Measurements from ENCODE around the gene ESPNL. TPM values are rescaled to one million over a fixed set of nuclear protein-coding genes. Genes with fewer than 3 reads are reported as not detected.

Gene ESPNL
- total RNA-seq, 1 donor from 2014 or later = 1.6 TPM

- Histone ChIP-seq H3K4me1 (ENCODE audit: control insufficient read depth in 3 of 3, insufficient read depth in 3 of 3, low read length in 3 of 3) (peaks cover 49 to 71% (median 69%) of the 10 kb centered on the region in 3 donors), H3K27me3 (ENCODE audit: control insufficient read depth in 3 of 3, insufficient read depth in 3 of 3, low read length in 3 of 3) (no peaks in the 10 kb centered on the region), H3K4me3 (ENCODE audit: low read length in 3 of 3) (peak overlapping the region in 2 of 3 donors; percentile 29 to 41), H3K36me3 (ENCODE audit: control insufficient read depth in 3 of 3, insufficient read depth in 3 of 3, low read length in 3 of 3) (peaks cover 8 to 17% (median 15%) of the 10 kb centered on the region in 3 donors), H3K27ac (ENCODE audit: low read depth, low read length) (peak overlapping the region; percentile 94), H3K9ac (ENCODE audit: low read depth in 1 of 3, low read length in 3 of 3) (peak overlapping the region; percentile 70 to 98 (median 83)), H3K9me3 (ENCODE audit: control insufficient read depth in 3 of 3, low read length in 3 of 3) (no peaks in the 10 kb centered on the region)
These were observed 36.8 kb downstream of the ESPNL start for GRCh38 chr2:238136820-238137537.

- H3K9ac ChIP-seq (ENCODE audit: low read depth in 1 of 3, low read length in 3 of 3) = peak overlapping the region; percentile 83 to 98 (median 91)
- H3K4me3 ChIP-seq (ENCODE audit: low read length in 3 of 3) = peak overlapping the region in 2 of 3 donors; percentile 76 to 87
These were observed 37.7 kb downstream of the ESPNL start for GRCh38 chr2:238137885-238138284.

GRCh38 chr2:238138331-238139195 lies 38.4 kb downstream of the ESPNL start, which contains the start of gene KLHL30:
TSS of gene KLHL30 (plus strand) at chr2:238138668. CDS start at chr2:238140755, 2,087 bp downstream.
- H3K27ac ChIP-seq (ENCODE audit: low read depth, low read length) = peak within 1 kb of the TSS; percentile 94
- no peaks in the 10 kb centered on the region for H3K9me3 ChIP-seq (ENCODE audit: control insufficient read depth in 3 of 3, low read length in 3 of 3)
- H3K4me3 ChIP-seq (ENCODE audit: low read length in 3 of 3) = peak within 1 kb of the TSS; percentile 65 to 87 (median 76)
- H3K27me3 ChIP-seq (ENCODE audit: control insufficient read depth in 3 of 3, insufficient read depth in 3 of 3, low read length in 3 of 3) = no peaks in the 10 kb centered on the region
- H3K4me1 ChIP-seq (ENCODE audit: control insufficient read depth in 3 of 3, insufficient read depth in 3 of 3, low read length in 3 of 3) = peaks cover 65 to 87% (median 85%) of the 10 kb centered on the region in 3 donors
- peaks cover 8 to 19% (median 17%) of the 10 kb centered on the region in 3 donors for H3K36me3 ChIP-seq (ENCODE audit: control insufficient read depth in 3 of 3, insufficient read depth in 3 of 3, low read length in 3 of 3)
- peak within 1 kb of the TSS; percentile 83 to 98 (median 91) for H3K9ac ChIP-seq (ENCODE audit: low read depth in 1 of 3, low read length in 3 of 3)

More at GRCh38 chr2:238137885-238138284, 37.7 kb downstream of the ESPNL start:
- Histone ChIP-seq H3K27me3 (ENCODE audit: control insufficient read depth in 3 of 3, insufficient read depth in 3 of 3, low read length in 3 of 3) (no peaks in the 10 kb centered on the region), H3K4me1 (ENCODE audit: control insufficient read depth in 3 of 3, insufficient read depth in 3 of 3, low read length in 3 of 3) (peaks cover 58 to 80% (median 79%) of the 10 kb centered on the region in 3 donors), H3K36me3 (ENCODE audit: control insufficient read depth in 3 of 3, insufficient read depth in 3 of 3, low read length in 3 of 3) (peaks cover 8 to 19% (median 17%) of the 10 kb centered on the region in 3 donors), H3K27ac (ENCODE audit: low read depth, low read length) (peak overlapping the region; percentile 94), H3K9me3 (ENCODE audit: control insufficient read depth in 3 of 3, low read length in 3 of 3) (no peaks in the 10 kb centered on the region)

GRCh38 chr2:238139196-238140039 lies 39.3 kb downstream of the ESPNL start:
- Histone ChIP-seq H3K36me3 (ENCODE audit: control insufficient read depth in 3 of 3, insufficient read depth in 3 of 3, low read length in 3 of 3) (peaks cover 8 to 19% (median 17%) of the 10 kb centered on the region in 3 donors), H3K27ac (ENCODE audit: low read depth, low read length) (peak overlapping the region; percentile 94), H3K9ac (ENCODE audit: low read depth in 1 of 3, low read length in 3 of 3) (peak overlapping the region; percentile 83 to 98 (median 91)), H3K27me3 (ENCODE audit: control insufficient read depth in 3 of 3, insufficient read depth in 3 of 3, low read length in 3 of 3) (no peaks in the 10 kb centered on the region), H3K9me3 (ENCODE audit: control insufficient read depth in 3 of 3, low read length in 3 of 3) (no peaks in the 10 kb centered on the region), H3K4me1 (ENCODE audit: control insufficient read depth in 3 of 3, insufficient read depth in 3 of 3, low read length in 3 of 3) (peaks cover 68 to 94% (median 86%) of the 10 kb centered on the region in 3 donors), H3K4me3 (ENCODE audit: low read length in 3 of 3) (peak overlapping the region; percentile 65 to 87 (median 76))

DNA sequence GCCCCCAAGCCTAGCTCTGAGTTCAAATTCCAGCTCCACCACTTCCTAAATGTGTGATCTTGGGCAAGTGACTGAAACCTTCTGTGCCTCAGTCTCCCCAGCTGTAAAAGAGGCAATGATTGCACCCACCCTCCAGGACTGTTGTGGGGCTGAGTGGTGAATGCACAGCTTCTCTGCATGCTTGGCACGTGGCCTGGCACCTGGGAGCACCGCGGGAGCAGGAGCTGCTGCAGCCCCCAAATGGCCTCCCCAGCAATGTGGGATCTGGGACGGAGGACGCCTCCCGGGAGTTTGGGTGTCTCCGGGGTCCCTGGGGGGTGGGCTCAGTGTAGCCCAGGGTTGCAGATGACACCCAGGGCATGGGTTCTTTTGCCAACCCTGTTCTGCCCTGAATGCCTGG lies 39.9 kb downstream of the ESPNL start:
- H3K9me3 ChIP-seq (ENCODE audit: control insufficient read depth in 3 of 3, low read length in 3 of 3) = no peaks in the 10 kb centered on the region
- H3K4me3 ChIP-seq (ENCODE audit: low read length in 3 of 3) = peak overlapping the region; percentile 65 to 87 (median 76)
- H3K9ac ChIP-seq (ENCODE audit: low read depth in 1 of 3, low read length in 3 of 3) = peak overlapping the region in 2 of 3 donors; percentile 83 to 98
- no peaks in the 10 kb centered on the region for H3K27me3 ChIP-seq (ENCODE audit: control insufficient read depth in 3 of 3, insufficient read depth in 3 of 3, low read length in 3 of 3)
- H3K4me1 ChIP-seq (ENCODE audit: control insufficient read depth in 3 of 3, insufficient read depth in 3 of 3, low read length in 3 of 3) = peaks cover 68 to 98% (median 84%) of the 10 kb centered on the region in 3 donors
- H3K27ac ChIP-seq (ENCODE audit: low read depth, low read length) = peak overlapping the region; percentile 94
- H3K36me3 ChIP-seq (ENCODE audit: control insufficient read depth in 3 of 3, insufficient read depth in 3 of 3, low read length in 3 of 3) = peaks cover 8 to 19% (median 17%) of the 10 kb centered on the region in 3 donors

GRCh38 chr2:238140721-238141540 lies 40.8 kb downstream of the ESPNL start:
- Histone ChIP-seq H3K27ac (ENCODE audit: low read depth, low read length) (no peak overlapping the region), H3K4me1 (ENCODE audit: control insufficient read depth in 3 of 3, insufficient read depth in 3 of 3, low read length in 3 of 3) (peaks cover 64 to 98% (median 75%) of the 10 kb centered on the region in 3 donors)

DNA sequence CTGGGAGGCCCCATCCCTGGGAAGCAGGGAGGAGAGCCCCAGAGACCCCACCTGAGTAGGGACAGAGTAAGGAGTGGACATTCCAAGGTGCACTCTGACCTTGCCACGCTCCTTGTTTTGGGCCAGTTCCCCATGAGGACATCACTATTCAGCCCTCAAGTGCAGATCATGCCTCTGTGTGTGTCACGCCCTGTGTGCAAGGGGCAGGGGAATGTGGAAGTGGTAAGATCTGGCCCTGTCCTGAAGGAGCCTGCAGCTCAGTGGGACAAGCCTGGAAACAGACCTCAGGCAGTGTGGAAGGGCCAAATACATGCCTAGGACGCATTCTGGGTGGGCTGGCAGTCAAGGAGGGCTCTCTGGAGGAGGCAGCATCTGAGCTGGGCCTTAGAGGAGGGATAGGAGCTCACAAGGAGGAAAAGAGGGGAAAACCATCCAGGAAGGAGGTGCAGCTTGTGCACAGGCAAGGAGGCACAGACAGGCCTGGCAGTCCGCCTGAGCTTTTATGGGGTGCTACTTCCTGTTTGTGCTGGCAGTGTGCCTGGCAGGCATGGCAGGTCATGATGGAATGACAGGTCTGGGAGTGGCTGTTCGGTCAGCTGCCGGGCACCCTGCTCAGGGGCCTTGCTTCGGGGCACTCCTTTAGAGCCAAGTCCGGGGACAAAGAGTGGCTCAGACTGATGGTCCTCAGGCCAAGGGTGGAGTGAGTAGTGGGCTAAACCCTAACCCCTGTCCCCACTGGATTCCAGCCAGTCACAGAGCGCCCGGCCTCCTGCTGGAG lies 41.6 kb downstream of the ESPNL start:
- H3K9ac ChIP-seq (ENCODE audit: low read depth in 1 of 3, low read length in 3 of 3) = peak overlapping the region; percentile 70 to 87 (median 73)
- no peaks in the 10 kb centered on the region for H3K9me3 ChIP-seq (ENCODE audit: control insufficient read depth in 3 of 3, low read length in 3 of 3)
- peak overlapping the region; percentile 86 for H3K27ac ChIP-seq (ENCODE audit: low read depth, low read length)
- H3K4me1 ChIP-seq (ENCODE audit: control insufficient read depth in 3 of 3, insufficient read depth in 3 of 3, low read length in 3 of 3) = peaks cover 60 to 91% (median 69%) of the 10 kb centered on the region in 3 donors
- H3K27me3 ChIP-seq (ENCODE audit: control insufficient read depth in 3 of 3, insufficient read depth in 3 of 3, low read length in 3 of 3) = no peaks in the 10 kb centered on the region
- H3K4me3 ChIP-seq (ENCODE audit: low read length in 3 of 3) = peak overlapping the region; percentile 55 to 76 (median 72)
- H3K36me3 ChIP-seq (ENCODE audit: control insufficient read depth in 3 of 3, insufficient read depth in 3 of 3, low read length in 3 of 3) = peaks cover 8 to 23% (median 17%) of the 10 kb centered on the region in 3 donors

More at GRCh38 chr2:238140721-238141540, 40.8 kb downstream of the ESPNL start:
- H3K9me3 ChIP-seq (ENCODE audit: control insufficient read depth in 3 of 3, low read length in 3 of 3) = no peaks in the 10 kb centered on the region
- H3K4me3 ChIP-seq (ENCODE audit: low read length in 3 of 3) = peak overlapping the region in 2 of 3 donors; percentile 72 to 76
- H3K36me3 ChIP-seq (ENCODE audit: control insufficient read depth in 3 of 3, insufficient read depth in 3 of 3, low read length in 3 of 3) = peaks cover 8 to 22% (median 17%) of the 10 kb centered on the region in 3 donors
- H3K9ac ChIP-seq (ENCODE audit: low read depth in 1 of 3, low read length in 3 of 3) = peak overlapping the region in 1 of 3 donors; percentile 98
- no peaks in the 10 kb centered on the region for H3K27me3 ChIP-seq (ENCODE audit: control insufficient read depth in 3 of 3, insufficient read depth in 3 of 3, low read length in 3 of 3)

Measured in skeletal muscle tissue (tissue), 4 donors.